Right atrium auricular region (tissue), 2 donors: ENCODE measurements around the gene TM4SF18. TPM values are rescaled to one million over a fixed set of nuclear protein-coding genes. Genes with fewer than 3 reads are reported as not detected.

Source experiments
- DNase-seq: peaks from one replicate; pipeline ENCODE4 v3.0.0-alpha.2; 2019; ENCODE audit warnings: low spot score
- H3K27ac ChIP-seq, 2 donors: fragments of 200-600 bp; sonication (generic); 1 replicate in 1 of 2; 2 replicates in 1 of 2; pipeline ENCODE4 v1.5.1; 2016 to 2019
- H3K27me3 ChIP-seq, 2 donors: fragments of 200-600 bp; sonication (generic); one replicate each; pipeline versions ENCODE4 v1.5.1 to v1.6.0; 2017 to 2019
- H3K36me3 ChIP-seq: fragments of 200-600 bp; sonication (generic); one replicate; pipeline ENCODE4 v1.5.1; 2016
- H3K4me1 ChIP-seq, 2 donors: fragments of 200-600 bp; sonication (generic); one replicate each; pipeline versions ENCODE4 v1.5.1 to v1.6.0; 2017 to 2019
- H3K4me3 ChIP-seq, 2 donors: fragments of 200-600 bp; sonication (generic); 1 replicate in 1 of 2; 2 replicates in 1 of 2; pipeline ENCODE4 v1.5.1; 2017 to 2019; ENCODE audit warnings: mild to moderate bottlenecking in 1 of 2, moderate library complexity in 1 of 2
- H3K9me3 ChIP-seq, 2 donors: fragments of 200-600 bp; sonication (generic); one replicate each; pipeline ENCODE4 v1.5.1; 2019
- total RNA-seq, 2 donors: library from RNA; depleted of rRNA; stranded (reverse); fragments of >200 nt; gene quantifications; one replicate each; pipeline ENCODE4 v1.1.0, GENCODE V29; 2016
- TF ChIP-seq, protein P1 (sequence below), 2 donors: fragments of 200-600 bp; sonication (generic); IDR thresholded peaks; one replicate each; pipeline ENCODE4 v1.5.1; 2019; ENCODE audit warnings: antibody characterized with exemption in 2 of 2

TM4SF18 gene
- total RNA-seq, 2 donors from 2014 or later: 6.7 to 13.8 TPM

- no peak for DNase-seq
- H3K27ac ChIP-seq: peak overlapping the region; percentile 8 to 33
- H3K36me3 ChIP-seq: no peaks in the 10 kb centered on the region
- no peaks in the 10 kb centered on the region for H3K9me3 ChIP-seq
- peaks cover 0 to 22% of the 10 kb centered on the region in 2 donors for H3K4me1 ChIP-seq
- no peaks in the 10 kb centered on the region for H3K27me3 ChIP-seq
- H3K4me3 ChIP-seq: no peak overlapping the region
- TF ChIP-seq, protein P1, sequence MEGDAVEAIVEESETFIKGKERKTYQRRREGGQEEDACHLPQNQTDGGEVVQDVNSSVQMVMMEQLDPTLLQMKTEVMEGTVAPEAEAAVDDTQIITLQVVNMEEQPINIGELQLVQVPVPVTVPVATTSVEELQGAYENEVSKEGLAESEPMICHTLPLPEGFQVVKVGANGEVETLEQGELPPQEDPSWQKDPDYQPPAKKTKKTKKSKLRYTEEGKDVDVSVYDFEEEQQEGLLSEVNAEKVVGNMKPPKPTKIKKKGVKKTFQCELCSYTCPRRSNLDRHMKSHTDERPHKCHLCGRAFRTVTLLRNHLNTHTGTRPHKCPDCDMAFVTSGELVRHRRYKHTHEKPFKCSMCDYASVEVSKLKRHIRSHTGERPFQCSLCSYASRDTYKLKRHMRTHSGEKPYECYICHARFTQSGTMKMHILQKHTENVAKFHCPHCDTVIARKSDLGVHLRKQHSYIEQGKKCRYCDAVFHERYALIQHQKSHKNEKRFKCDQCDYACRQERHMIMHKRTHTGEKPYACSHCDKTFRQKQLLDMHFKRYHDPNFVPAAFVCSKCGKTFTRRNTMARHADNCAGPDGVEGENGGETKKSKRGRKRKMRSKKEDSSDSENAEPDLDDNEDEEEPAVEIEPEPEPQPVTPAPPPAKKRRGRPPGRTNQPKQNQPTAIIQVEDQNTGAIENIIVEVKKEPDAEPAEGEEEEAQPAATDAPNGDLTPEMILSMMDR (IDR thresholded peaks at IDR 0.05): no peak
These were observed 3.5 kb upstream of the TM4SF18 start for GRCh38 chr3:149336925-149337324.

- TF ChIP-seq, protein P1 (IDR thresholded peaks at IDR 0.05): no peak
These were observed 665 bp downstream of the TM4SF18 start for GRCh38 chr3:149332771-149333170.

DNA sequence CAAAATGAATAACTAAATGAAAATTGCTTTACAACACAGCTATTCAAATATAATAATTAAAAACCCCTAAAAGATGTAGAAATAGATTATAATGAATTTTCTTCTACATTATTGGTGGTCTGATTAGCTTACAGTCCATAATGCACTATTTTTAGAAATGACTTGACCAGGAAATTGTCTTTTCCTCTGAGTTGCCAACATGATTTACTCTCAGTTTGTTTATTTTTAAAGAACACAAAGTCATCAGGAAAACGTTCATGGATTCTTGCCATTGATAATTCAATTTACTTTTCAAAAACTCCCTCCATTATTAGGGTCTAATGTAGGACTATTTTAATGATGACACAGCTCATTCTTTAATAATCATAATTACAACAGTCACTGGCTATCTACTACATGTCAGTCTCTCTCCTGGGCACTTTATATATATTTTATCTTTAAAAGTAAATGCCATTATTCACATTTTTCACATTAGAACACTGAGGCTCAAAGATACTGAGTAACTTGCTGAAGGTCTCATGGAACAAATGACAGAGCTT, 1.1 kb downstream of the TM4SF18 start:
- Histone ChIP-seq H3K27me3 (no peaks in the 10 kb centered on the region), H3K9me3 (no peaks in the 10 kb centered on the region), H3K4me3 (peak overlapping the region; percentile 15 to 31), H3K27ac (peak overlapping the region; percentile 29 to 49), H3K4me1 (no peaks in the 10 kb centered on the region), H3K36me3 (no peaks in the 10 kb centered on the region)
- no peak for DNase-seq
- TF ChIP-seq, protein P1 (IDR thresholded peaks at IDR 0.05): no peak

More at GRCh38 chr3:149332771-149333170, 665 bp downstream of the TM4SF18 start:
- no peaks in the 10 kb centered on the region for H3K9me3 ChIP-seq
- H3K4me1 ChIP-seq: no peaks in the 10 kb centered on the region
- peak overlapping the region; percentile 15 to 31 for H3K4me3 ChIP-seq
- peak overlapping the region; percentile 29 to 49 for H3K27ac ChIP-seq
- H3K27me3 ChIP-seq: no peaks in the 10 kb centered on the region
- DNase-seq: no peak
- no peaks in the 10 kb centered on the region for H3K36me3 ChIP-seq

- Histone ChIP-seq H3K4me1 (no peaks in the 10 kb centered on the region), H3K27ac (no peak overlapping the region), H3K27me3 (no peaks in the 10 kb centered on the region), H3K9me3 (no peaks in the 10 kb centered on the region), H3K4me3 (no peak overlapping the region), H3K36me3 (no peaks in the 10 kb centered on the region)
- TF ChIP-seq, protein P1 (IDR thresholded peaks at IDR 0.05): no peak
- no peak for DNase-seq
These were observed 2.0 kb downstream of the TM4SF18 start for GRCh38 chr3:149331396-149331795.

DNA sequence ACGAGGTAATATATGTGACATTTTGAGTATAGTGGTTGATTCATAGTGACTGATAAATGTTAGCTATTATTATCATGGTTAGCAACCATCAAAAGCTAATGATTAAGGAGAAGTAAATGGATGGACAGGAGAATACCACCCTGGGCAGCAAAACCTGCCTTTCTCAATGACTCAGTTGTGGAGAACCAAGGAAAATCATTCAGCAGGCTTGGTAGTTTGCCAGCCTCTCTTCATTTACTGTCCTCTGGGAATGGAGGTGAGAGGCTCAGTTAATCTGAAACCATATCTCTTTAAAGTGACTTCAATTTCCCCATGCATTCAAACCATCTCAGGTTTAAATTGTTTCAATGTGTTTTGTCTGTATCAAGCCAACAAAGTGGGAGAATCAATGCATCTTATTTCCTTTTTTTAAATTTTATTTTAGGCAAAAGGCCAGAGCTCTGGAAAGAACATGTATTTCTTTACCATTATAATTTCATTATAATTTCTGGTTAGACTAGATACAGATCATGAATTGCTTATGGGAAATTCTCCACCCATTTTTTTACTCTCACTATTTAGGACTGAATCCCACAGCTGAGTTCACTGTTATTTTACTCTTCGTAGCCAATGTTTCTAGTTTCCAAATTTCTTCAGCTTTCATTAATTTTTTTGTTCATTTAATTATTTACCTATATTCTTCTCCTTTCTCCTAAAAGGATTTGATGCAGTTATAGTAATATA, 2.7 kb downstream of the TM4SF18 start:
- Histone ChIP-seq H3K36me3 (no peaks in the 10 kb centered on the region), H3K9me3 (no peaks in the 10 kb centered on the region), H3K27me3 (no peaks in the 10 kb centered on the region), H3K27ac (no peak overlapping the region), H3K4me3 (no peak overlapping the region), H3K4me1 (no peaks in the 10 kb centered on the region)
- no peak for DNase-seq
- TF ChIP-seq, protein P1 (IDR thresholded peaks at IDR 0.05): no peak
